HG02623 (cell line): ENCODE measurements around the gene APBB1.

Source experiments
- ATAC-seq: cut with Tn5 transposase; IDR thresholded peaks from one replicate; pipeline ENCODE4 v1.9.1; 2021; ENCODE audit warnings: moderate library complexity; ENCODE audit not compliant: unreplicated experiment

APBB1 gene

DNA sequence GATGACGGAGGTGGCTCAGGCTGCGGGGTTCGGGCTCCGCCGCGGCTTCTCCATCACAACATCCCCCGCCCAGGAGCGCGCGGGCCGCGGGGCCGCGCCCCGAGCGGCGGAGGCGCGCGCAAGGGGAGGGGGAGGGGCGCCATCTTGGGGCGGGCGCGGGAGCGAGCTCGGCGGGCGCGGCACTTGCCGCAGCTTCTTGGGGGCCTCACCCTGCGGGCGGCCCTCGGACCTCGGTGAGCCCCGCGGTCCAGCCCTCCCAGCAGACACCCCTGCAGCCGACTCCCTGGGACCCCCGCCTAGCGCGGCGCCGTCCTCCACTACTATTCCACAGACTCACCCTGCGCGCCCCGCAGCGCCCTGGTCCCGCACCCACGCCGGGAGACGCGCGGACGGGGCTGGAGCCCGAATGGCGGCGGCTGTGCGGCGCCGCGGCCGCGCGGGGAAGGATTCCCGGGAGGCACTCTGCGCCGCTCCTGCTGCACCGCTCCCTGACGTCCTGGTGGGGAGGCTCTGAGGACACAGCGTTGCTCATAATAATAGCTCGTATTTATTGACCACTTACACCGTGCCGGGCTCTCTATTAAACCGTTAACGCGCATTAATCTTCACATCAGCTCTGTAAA, at the start of gene APBB1:
APBB1 (minus strand) TSS at position 86 of the 623 bp plus-strand sequence. CDS start 7,747 bp downstream, outside the sequence.
- ATAC-seq, result no peak

DNA sequence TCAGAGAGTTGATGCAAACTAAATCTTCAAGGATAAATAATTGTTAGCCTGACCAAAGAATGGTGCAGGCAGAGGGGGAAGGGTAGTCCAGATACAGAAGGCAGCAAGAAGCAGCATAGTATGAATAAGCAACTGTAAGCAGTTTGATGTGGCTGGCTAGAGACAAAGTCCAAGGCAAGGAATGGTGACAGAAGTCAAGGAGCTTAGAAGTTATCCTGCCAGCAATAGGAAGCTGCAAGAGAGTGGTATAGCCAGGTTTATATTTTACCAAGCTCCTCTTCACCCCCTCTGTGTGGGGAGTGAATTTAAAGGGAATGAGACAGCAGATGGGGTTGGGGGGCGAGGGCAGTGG, 40.2 kb upstream of the APBB1 start:
- ATAC-seq, result no peak

DNA sequence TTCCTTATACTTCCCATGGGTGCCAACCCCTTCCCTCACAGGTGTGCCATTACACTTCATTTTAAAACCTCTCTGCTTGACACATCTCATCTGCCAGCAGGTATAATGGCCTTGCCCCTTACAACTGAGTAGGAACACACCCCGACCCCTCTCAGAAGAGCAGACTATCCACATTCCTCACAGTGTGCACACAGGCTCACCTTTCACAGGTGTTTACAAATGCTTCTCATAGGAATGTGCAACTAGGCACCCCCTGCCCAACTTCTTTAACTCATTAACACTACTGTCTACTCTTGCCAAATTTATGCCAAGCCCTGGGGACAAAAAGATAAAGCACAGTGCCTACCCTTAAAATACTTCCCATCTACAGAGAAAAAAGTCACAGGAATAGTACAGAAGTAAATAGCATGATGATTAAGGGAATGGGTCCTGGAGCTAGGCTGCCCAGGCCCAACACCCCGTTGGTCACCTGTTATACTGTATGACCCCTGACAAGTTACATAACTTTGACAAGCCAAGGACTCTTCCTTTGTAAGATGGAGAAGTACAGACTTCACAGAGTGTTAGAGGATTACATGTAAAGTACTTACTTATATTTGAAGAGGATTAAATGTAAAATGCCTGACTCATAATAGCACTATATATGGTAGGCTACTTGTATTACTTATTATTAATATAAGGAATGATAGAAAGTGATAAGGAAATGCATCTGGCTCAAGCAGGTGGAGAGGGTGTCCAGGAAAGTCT, 39.6 kb upstream of the APBB1 start:
- ATAC-seq, result no peak

DNA sequence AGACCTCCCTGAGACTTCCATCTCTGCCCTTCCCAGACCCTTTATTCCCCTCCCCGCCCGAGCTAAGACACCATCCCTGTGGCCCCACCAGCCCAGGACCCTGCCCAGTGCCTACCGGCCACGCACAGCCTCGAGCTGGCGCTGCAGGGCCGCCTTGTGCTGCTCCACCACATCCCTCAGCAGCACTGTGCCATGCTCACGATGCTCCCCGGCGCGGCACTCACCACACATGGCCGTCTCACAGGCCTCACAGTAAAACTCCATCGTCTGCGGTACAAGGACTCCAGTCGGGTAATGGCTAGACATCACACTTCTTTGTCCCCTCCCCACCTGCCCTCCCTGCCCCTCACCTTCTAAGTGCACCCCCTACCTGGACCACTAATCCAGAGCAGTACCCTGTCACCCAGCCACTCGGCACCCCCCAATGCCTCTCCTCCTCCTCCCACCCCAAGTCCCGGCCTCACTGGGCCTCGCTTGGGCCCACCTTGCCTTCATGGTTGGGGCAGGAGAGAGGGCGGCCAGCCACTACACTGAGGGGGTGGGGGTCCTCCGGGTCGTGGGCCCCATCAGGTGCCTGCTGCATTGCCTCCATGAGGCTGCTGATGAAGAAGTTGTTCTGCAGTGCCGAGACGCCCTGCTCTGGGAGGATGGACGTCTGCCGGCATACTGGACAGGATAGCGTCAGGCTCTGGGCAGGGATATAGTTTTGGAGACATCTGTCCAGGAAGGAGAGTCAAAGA, 38.9 kb upstream of the APBB1 start:
- no peak for ATAC-seq

DNA sequence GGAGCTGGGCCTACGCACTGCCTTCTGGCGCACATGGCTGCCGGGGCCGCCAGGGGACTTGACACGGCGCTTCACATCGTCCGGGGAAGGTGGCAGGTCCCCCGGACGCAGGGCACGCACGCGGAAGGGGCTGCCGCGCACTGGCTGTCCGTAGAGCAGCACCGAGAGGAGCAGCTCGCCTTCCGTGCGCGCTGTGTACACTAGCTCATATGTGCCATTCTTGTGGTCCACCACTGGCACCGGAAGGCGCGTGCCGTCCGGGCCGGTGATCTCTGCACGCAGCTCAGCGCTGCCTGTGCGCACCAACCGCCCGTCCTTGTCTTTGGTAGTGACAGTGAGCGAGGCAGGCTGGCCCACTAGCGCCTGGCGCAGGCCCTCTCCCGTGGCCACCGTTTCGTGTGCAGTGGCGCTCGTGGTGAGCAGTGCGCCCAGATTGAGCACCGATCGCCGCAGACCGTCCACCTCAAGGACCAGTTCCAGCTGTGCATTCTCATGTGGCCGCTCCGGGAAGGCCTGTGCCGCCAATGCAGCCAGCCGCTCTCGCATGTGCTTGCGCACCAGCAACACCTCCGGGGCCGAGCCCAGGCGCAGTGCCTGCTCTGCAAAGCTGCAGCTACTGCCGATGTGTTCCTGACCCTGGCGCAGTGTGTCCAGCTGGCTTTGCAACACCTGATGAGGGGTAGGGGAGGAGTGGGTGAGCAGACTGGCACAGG, 37.6 kb upstream of the APBB1 start:
- ATAC-seq, result no peak

DNA sequence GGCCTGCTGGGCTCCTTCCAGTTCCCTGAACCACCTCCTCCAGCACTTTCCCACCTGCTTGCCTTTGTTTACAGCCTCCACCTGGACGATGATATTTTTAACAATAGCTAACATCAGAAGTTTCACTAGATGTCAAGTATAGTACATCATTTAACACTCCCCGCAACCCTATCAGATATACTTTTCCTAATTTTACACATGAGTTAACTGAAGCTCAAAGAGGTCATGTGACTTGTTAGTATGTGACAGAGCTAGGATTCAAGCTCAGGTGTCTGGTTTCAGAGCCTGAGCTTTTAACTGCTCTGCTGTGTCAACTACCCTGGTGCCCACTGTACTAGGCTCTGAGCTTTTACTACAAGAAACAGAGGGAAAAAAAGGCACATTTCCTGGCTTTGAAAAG, 36.2 kb upstream of the APBB1 start:
- ATAC-seq, result no peak

DNA sequence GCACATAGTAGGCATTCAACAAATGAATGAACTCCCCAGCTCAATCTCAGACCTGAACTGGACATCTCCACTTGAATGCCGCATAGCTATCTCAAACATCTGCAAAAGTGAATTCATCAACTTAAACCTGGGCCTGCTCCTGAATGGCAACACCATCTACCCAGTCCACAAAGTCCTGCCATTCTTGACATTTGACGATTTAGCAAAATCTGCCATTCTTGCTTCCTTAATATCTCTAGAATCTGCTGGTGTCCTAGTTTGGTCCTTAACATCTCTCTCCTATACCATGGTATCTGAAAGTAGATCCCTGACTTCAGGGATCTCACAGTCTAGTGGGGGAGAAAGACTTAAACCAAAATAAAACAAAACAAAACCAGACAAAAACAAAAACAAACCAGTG, 34.3 kb upstream of the APBB1 start:
- ATAC-seq, result no peak

DNA sequence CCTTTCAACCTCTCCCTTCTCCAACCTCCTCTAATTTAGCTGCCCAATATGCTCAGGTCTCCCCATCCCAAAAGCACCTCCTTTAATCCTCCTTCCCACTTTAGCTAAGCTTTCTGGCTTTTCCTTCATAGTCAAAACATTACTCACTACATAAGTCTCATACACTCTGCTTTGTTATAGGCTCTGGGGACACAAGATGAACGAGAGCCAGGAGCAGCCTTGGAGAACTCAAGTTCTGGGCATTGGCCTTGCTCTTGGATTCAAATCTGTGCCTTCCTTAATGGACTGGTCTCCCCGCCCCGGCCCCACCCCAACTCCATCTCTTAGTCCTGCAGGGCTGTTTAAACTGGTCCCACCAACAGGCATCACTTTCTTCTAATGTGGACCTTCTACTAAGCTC, 33.3 kb upstream of the APBB1 start:
- ATAC-seq, result no peak

DNA sequence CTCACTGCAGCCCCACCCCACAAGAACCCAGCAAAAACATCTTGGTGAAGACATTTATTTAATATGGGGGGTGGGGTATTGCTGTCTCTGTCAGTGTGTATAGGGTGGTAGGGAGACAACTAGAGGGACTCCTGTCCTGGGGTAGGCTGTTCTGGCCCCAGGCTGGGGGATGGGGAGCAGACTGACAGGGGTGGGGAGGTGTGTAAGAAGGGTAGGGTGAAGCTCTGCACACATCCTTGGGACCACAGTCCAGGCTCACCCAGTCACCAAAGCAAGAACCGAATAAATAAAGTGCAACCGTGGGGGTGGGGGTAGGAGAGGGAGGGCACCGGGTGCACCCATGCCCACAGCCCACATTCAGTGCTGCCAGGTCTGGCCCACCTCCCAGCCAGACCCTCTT, 29.7 kb upstream of the APBB1 start:
- no peak for ATAC-seq

DNA sequence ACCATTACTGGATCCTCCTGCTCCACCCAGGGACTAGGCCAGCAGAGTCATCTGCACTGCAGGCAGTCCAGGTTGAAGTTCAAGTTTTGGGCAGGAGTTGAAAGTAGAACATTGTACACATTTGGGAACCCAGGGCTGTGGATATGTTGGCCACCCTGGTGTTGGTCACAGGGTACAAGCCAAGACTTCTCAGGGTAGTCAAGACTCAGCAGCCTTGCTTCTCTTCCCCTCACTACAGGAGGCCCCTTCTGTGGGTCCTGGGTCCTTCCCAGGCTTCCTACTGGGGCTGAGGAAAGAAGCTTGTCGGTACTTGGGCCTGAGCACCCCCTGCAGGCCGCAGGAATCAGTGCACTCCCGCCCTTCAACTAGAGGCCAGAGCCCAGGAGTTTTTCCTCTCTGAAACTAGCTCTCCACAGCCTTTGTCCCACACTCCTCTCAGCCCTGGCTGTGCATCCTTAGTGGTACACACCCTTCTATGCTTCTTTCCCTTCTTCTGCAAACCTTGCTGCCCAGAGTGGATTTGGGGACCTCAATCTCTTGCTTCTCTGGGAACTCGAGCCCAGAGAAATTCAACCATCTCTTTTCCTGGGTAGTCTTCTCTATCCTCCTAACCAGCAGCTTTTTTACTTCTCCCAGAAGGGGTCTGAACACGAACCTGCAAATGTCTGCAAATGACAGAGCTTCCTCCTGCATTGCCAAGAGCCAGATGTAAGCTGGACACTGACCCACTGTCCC, 24.5 kb upstream of the APBB1 start:
- ATAC-seq, result peak; percentile 51

DNA sequence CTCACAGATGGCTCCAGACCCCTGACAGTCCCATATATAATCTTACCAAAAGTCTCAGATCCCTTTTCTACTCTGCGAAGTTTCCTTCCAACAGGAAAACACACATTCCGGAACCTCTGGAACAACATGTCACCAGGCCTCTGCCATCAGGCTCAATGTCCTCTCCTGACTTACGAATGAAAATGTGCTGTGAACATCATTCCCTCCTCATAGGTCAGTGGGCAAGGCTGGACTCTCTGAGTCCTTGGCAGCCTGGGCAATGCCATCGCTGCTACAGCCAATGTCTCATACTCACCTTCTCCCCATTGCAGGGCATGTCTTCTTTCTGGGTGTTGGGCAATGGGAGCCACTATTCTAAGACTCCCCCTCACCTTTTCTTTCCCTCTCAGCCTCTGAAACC, 23.5 kb upstream of the APBB1 start:
- ATAC-seq, result no peak

DNA sequence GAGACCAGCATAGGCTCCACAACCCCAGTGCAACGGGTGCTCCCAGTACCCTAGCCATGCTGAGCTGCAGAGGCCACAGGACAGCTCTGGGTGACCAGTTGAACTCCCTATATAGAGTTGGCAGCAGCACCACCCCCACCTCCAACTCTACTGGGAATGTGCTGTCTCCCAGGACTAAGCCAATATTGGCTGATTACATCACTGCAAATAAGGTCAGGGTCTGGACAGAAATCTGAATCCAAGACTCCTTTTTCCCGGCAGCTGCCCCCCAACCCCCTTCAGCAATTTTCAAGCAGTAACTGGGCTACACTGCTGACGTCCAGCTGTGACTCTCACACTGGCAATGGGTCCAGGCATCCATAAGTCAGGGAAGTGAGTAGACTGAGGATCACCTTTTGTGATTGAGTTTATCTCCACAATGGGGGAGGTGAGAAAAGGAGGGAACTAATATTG, 22.0 kb upstream of the APBB1 start, which contains the start of gene HPX:
HPX (minus strand) TSS at position 82 of the 453 bp plus-strand sequence; CDS start at position 58, 24 bp downstream.
- ATAC-seq, result no peak

DNA sequence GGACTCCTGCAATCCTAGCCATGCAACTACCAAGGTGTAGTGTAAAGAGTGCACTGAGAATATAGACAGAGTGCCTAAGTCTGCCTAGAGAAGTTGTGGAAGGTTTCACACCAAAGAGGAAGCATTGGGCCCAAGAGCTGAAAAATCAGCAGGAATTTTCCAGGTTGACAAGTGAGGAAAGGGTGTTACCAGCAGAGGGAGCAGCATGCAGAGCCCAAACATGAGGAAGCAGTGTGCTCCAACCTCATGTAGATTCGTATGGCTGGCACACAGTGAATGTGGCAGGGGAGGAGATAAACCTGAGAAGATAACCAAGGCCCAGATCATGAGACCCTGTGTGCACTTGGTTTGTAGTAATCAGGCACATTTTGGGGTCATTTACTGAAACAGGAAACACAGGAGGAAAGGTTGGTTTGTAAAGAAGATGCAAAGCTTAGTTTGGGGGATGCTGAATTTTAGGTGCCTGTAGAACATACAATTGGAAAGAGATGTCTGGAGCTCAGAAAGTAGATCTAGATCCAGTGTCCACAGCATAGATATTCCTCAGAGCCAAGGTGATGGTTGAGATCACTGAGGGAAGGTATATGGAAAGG, 20.2 kb upstream of the APBB1 start:
- ATAC-seq, result no peak

DNA sequence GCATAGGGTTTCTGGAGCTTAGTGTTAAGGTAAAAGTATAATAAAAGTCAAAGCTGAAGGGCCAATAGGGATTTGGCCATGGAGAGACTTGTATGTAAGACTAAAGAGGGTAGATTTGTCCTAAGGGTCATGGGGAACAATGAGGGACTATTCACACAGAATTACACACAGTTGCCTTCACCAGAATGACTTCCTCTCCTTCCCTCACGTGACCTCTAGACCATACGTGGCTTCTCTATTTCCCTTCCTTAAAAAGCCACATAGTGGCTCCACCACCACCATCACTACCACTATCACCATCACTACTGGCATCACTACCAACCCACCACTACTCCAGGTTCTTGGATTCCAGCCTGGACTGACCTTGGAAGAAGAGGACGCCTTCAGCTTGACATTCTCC, 19.1 kb upstream of the APBB1 start:
- no peak for ATAC-seq

DNA sequence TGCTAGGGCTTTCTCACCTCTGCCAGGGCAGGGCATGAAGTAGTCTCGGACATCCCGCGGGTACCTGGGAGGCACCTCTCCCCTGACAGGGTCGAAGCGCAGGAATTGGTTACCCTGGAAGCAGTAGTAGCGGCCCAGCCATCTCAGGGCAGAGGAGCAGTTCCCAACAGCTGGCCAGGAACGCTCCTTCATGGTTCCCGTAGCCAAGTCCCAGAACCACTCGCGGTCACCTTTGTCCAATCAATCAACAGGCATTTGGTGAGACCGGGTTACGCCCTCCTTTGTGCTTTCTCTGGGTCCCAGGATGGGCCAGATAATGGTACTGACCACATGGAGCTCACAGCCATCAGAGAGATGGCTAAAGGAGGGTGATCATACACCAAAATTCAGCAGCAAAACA, 18.5 kb upstream of the APBB1 start:
- no peak for ATAC-seq

DNA sequence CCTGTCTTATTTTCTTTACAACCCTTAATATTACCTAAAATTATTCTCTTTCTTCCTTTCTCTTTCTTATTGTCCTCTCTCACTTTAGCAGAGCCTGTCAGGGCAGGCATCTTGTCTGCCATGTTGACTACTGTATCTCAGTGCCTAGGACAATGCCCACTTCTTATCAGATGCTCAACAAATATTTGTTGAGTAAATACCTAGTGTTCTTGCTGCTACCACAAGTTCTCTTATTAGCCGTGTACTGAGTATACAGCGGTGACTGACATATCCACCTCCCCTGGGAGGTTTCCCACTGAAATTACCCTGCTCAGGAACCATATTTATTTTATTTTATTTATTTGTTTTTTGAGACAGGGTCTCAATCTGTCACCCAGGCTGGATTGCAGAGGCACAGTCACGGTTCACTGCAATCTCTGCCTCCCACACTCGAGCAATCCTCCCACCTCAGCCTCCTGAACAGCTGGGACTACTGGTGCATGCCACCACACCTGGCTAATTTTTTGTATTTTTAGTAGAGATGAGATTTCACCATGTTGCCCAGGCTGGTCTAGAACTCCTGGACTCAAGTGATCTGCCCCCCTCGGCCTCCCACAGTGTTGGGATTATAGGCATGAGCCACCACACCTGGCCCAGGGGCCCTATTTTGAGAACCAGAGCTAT, 15.2 kb upstream of the APBB1 start:
- ATAC-seq, result peak; percentile 51

DNA sequence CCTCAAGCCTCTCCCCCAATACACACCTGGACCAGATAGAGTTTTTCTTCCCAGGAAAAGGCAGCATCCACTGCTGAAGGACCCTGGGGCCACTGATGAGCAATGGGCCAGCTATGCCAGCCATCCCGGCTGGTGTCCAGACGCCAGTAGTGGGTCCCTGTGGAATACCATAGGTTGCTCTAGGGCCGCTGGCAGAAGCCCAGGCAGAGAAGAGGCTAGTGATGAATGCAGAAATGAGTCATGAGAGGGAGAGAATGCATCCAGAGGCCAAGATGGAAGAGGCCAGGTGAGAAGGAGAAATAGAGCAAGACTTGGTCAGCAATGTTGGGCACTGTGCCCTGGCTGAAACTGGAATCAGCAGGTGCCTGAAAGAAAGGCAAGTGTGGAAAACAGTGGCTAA, 13.0 kb upstream of the APBB1 start:
- ATAC-seq, result no peak

DNA sequence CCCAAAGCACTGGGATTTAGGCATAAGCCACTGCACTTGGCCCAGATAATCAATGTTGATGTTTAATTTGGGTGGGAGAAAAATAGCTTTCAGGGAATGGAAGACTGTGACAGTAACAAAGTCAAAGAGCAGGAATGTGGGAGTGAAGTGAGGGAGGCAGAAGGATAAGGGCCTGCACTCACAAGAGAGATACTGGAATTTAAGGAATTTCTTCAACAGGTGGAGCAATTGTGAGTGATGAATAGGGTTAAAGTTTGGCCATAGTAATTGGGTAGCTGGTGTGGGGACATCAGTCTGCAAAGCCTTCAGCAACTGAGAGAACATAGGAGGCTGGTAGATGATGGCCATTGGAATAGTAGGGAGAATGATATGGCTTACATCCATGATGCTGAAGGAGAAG, 8.6 kb upstream of the APBB1 start:
- no peak for ATAC-seq

DNA sequence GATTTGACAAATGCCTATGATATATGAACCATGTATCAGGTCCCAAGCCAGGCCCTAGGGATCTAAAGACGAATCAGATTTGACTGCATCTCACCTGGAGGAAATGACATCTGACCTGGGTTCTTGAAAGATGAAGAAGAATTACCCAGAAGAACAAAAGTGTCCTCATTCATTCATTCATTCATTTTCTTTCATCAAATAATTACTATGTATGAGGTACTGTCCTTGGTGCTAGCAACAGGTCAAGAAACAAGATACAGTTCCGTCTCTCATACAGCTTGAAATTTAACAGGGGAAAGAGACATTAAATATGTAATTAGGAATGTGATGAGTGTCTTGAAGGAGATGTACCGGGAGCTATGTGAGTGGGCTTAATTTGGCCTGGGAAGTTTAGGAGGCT, 1.8 kb upstream of the APBB1 start:
- no peak for ATAC-seq

DNA sequence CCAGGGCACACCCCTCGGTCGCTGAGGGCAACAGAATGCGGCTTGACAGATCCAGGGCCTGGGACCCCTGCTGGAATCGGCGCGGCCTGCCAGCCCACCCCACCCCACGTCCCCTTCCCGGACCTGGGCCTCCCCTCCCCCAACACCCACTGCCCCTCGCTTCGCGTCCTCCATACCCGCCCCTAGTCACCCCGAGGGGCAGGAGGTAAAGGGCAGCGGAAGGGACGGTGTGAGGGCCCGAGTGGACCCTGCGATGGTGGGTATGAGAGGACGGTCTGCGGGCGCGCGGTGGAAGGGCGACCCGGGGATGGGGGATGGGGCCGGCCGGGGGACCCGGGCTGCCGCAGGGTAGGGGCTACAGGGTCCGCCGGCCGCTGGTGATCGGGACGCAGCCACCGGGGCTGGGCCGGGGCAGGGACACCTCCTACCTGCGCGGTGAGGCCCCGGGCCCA, 311 bp downstream of the APBB1 start:
- ATAC-seq, result no peak
